ENCODE measurements around the gene TSR1. TPM values are rescaled to one million over a fixed set of nuclear protein-coding genes. Genes with fewer than 3 reads are reported as not detected.
A peak's percentile ranks its signal among the peaks of the same experiment; 100 is the strongest.

Gene TSR1
- total and polyA plus RNA-seq, 10 donors, result 8.2 to 30.4 (median 19.6) TPM

DNA sequence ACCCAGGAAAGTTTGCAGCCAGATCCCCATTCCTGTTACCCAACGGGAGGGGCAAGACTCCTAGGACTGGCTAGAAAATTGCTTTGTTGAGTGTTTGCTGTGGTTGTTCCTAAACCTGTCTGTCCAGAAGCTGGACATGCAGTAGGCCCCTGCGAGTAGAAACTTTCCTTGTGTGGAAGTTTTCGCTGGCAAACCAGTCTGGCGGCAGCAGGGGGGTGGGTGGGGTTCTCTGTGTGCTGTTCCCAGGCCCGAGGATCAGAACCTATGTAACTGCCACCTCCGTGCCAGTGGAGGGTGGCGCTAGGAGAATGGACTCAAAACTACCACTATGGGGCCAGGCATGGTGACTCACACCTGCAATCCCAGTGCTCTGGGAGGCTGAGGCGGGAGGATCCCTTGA lies 10.2 kb upstream of the TSR1 start:
- H3K27me3 ChIP-seq (replicated peaks in 1 of 7), result no peaks in the 10 kb centered on the region
- H3K27ac ChIP-seq, result no peak overlapping the region
- DNase-seq, result no peak
- intact Hi-C loops (cut with DNase I; ENCODE audit: low total_unique reads), result no loop called here
- TF ChIP-seq, protein P1, sequence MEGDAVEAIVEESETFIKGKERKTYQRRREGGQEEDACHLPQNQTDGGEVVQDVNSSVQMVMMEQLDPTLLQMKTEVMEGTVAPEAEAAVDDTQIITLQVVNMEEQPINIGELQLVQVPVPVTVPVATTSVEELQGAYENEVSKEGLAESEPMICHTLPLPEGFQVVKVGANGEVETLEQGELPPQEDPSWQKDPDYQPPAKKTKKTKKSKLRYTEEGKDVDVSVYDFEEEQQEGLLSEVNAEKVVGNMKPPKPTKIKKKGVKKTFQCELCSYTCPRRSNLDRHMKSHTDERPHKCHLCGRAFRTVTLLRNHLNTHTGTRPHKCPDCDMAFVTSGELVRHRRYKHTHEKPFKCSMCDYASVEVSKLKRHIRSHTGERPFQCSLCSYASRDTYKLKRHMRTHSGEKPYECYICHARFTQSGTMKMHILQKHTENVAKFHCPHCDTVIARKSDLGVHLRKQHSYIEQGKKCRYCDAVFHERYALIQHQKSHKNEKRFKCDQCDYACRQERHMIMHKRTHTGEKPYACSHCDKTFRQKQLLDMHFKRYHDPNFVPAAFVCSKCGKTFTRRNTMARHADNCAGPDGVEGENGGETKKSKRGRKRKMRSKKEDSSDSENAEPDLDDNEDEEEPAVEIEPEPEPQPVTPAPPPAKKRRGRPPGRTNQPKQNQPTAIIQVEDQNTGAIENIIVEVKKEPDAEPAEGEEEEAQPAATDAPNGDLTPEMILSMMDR (IDR thresholded peaks at IDR 0.05 in 8 of 11, conservative IDR thresholded peaks at IDR 0.05 in 3 of 11), result no peak
- TF ChIP-seq POLR2A (IDR thresholded peaks at IDR 0.05), result no peak
- TF ChIP-seq POLR2AphosphoS5 (IDR thresholded peaks at IDR 0.05), result no peak
- H3K4me1 ChIP-seq, result peaks cover 0 to 10% (median 0%) of the 10 kb centered on the region in 6 donors
- H3K4me3 ChIP-seq, result no peak overlapping the region
- H3K9me3 ChIP-seq, result no peaks in the 10 kb centered on the region
- H3K36me3 ChIP-seq, result peaks cover 0 to 57% (median 2%) of the 10 kb centered on the region in 6 donors
- 90 to 98% (median 96%) methylated on average over 7 to 8 of the region's 8 CpGs for WGBS, 5 donors

GRCh38 chr17:2344528-2344927 lies 8.3 kb upstream of the TSR1 start:
- Histone ChIP-seq H3K4me3 (no peak overlapping the region), H3K36me3 (peaks cover 0 to 64% (median 2%) of the 10 kb centered on the region in 6 donors), H3K9me3 (no peaks in the 10 kb centered on the region), H3K27ac (peak overlapping the region in 1 of 8 donors; percentile 8), H3K27me3 (replicated peaks in 1 of 7) (no peaks in the 10 kb centered on the region), H3K4me1 (peaks cover 0 to 10% (median 0%) of the 10 kb centered on the region in 6 donors)
- no peak for DNase-seq
- WGBS, 5 donors, result 70 to 88% (median 83%) methylated on average over 10 of the region's 10 CpGs
- intact Hi-C loops (cut with DNase I; ENCODE audit: low total_unique reads), result no loop called here
- TF ChIP-seq POLR2AphosphoS5 (IDR thresholded peaks at IDR 0.05), result no peak
- no peak for TF ChIP-seq POLR2A (IDR thresholded peaks at IDR 0.05)
- TF ChIP-seq, protein P1 (IDR thresholded peaks at IDR 0.05 in 8 of 11, conservative IDR thresholded peaks at IDR 0.05 in 3 of 11), result no peak

GRCh38 chr17:2343421-2343820 lies 7.2 kb upstream of the TSR1 start:
- WGBS, 5 donors, result 70 to 78% (median 74%) methylated on average over 5 of the region's 5 CpGs
- Histone ChIP-seq H3K27me3 (replicated peaks in 1 of 7) (no peaks in the 10 kb centered on the region), H3K4me3 (no peak overlapping the region), H3K9me3 (no peaks in the 10 kb centered on the region), H3K4me1 (peaks cover 0 to 19% (median 2%) of the 10 kb centered on the region in 6 donors), H3K36me3 (peaks cover 0 to 64% (median 2%) of the 10 kb centered on the region in 6 donors), H3K27ac (no peak overlapping the region)
- no peak for TF ChIP-seq POLR2AphosphoS5 (IDR thresholded peaks at IDR 0.05)
- no peak for TF ChIP-seq POLR2A (IDR thresholded peaks at IDR 0.05)
- TF ChIP-seq, protein P1 (IDR thresholded peaks at IDR 0.05 in 8 of 11, conservative IDR thresholded peaks at IDR 0.05 in 3 of 11), result no peak
- intact Hi-C loops (cut with DNase I; ENCODE audit: low total_unique reads), result no loop called here
- no peak for DNase-seq

GRCh38 chr17:2338315-2338657 lies 2.0 kb upstream of the TSR1 start:
- Histone ChIP-seq H3K36me3 (peaks cover 0 to 46% (median 18%) of the 10 kb centered on the region in 6 donors), H3K4me3 (peak overlapping the region; percentile 91 to 99 (median 98)), H3K4me1 (peaks cover 9 to 45% (median 29%) of the 10 kb centered on the region in 6 donors), H3K27ac (peak overlapping the region in 7 of 8 donors; percentile 69 to 87 (median 86)), H3K27me3 (replicated peaks in 1 of 7) (no peaks in the 10 kb centered on the region), H3K9me3 (no peaks in the 10 kb centered on the region)
- TF ChIP-seq POLR2AphosphoS5 (IDR thresholded peaks at IDR 0.05) (no peak), POLR2A (IDR thresholded peaks at IDR 0.05) (no peak)
- TF ChIP-seq, protein P1 (IDR thresholded peaks at IDR 0.05 in 8 of 11, conservative IDR thresholded peaks at IDR 0.05 in 3 of 11), result no peak
- DNase-seq, result no peak
- WGBS, 5 donors, result 23 to 34% (median 29%) methylated on average over 5 of the region's 5 CpGs
- intact Hi-C loops (cut with DNase I; ENCODE audit: low total_unique reads), result no loop called here

All from spleen (tissue), 11 donors.